Keratinocyte (primary cell): ENCODE results near the gene KLF16. TPM values are rescaled to one million over a fixed set of nuclear protein-coding genes. Genes with fewer than 3 reads are reported as not detected.

Source experiments
- DNase-seq: peaks from one replicate; pipeline ENCODE4 v3.0.0-alpha.2; 2011; ENCODE audit warnings: low read depth, missing footprints, low spot score
- FAIRE-seq: peaks from 2 replicates; lab custom pipeline; 2011; peaks lifted over from hg19 to GRCh38; lab: Jason Lieb, UNC
- H2AFZ ChIP-seq: 2 replicates; pipeline ENCODE4 v1.6.0; 2012; ENCODE audit warnings: low read length, control low read depth, inconsistent platforms; ENCODE audit not compliant: control insufficient read depth
- H3K27ac ChIP-seq: 2 replicates; pipeline ENCODE4 v1.5.1; 2011; ENCODE audit warnings: low read length; ENCODE audit not compliant: control insufficient read depth, insufficient read depth
- H3K27me3 ChIP-seq: 3 replicates; pipeline ENCODE4 v1.6.0; 2011; ENCODE audit warnings: low read length; ENCODE audit not compliant: control insufficient read depth, insufficient read depth; ENCODE audit errors: extremely low read depth
- H3K36me3 ChIP-seq, 2 experiments: 2 replicates in 1 of 2; 3 replicates in 1 of 2; pipeline ENCODE4 v1.5.1; 2011; ENCODE audit warnings: low read length in 2 of 2, mild to moderate bottlenecking in 1 of 2; ENCODE audit not compliant: control insufficient read depth in 2 of 2, insufficient read depth in 2 of 2; ENCODE audit errors: extremely low read depth in 1 of 2
- H3K4me1 ChIP-seq: 3 replicates; pipeline ENCODE4 v1.5.1; 2011; ENCODE audit warnings: low read length; ENCODE audit not compliant: control insufficient read depth, insufficient read depth; ENCODE audit errors: extremely low read depth
- H3K4me2 ChIP-seq: 3 replicates; pipeline ENCODE4 v1.6.0; 2011; ENCODE audit warnings: low read depth, low read length; ENCODE audit not compliant: control insufficient read depth, insufficient read depth; ENCODE audit errors: extremely low read depth
- H3K4me3 ChIP-seq, 3 experiments: fragments of 200-600 bp in 1 of 3; sonication (generic) in 1 of 3; 2 replicates in 2 of 3; 3 replicates in 1 of 3; pipeline ENCODE4 v1.5.1; 2011 to 2016; ENCODE audit warnings: low read length in 3 of 3, mild to moderate bottlenecking in 3 of 3, control low read depth in 2 of 3, inconsistent platforms in 1 of 3, low read depth in 1 of 3, mixed read lengths in 1 of 3, mixed run types in 1 of 3, moderate library complexity in 1 of 3; ENCODE audit not compliant: control insufficient read depth in 2 of 3, insufficient read depth in 2 of 3; ENCODE audit errors: extremely low read depth in 1 of 3
- H3K79me2 ChIP-seq: 2 replicates; pipeline ENCODE4 v1.6.0; 2012; ENCODE audit warnings: low read length; ENCODE audit not compliant: control insufficient read depth, insufficient read depth
- H3K9ac ChIP-seq: 3 replicates; pipeline ENCODE4 v1.6.0; 2011; ENCODE audit warnings: low read length; ENCODE audit not compliant: control insufficient read depth, insufficient read depth; ENCODE audit errors: extremely low read depth
- H3K9me1 ChIP-seq: 3 replicates; pipeline ENCODE4 v1.6.0; 2011; ENCODE audit warnings: low read length; ENCODE audit not compliant: control insufficient read depth, insufficient read depth; ENCODE audit errors: extremely low read depth
- H3K9me3 ChIP-seq: 2 replicates; pipeline ENCODE4 v1.5.1; 2012; ENCODE audit warnings: low read depth, low read length; ENCODE audit not compliant: control insufficient read depth
- H4K20me1 ChIP-seq: 3 replicates; pipeline ENCODE4 v1.6.0; 2011; ENCODE audit warnings: low read length; ENCODE audit not compliant: control insufficient read depth, insufficient read depth; ENCODE audit errors: extremely low read depth
- EZH2 ChIP-seq: IDR thresholded peaks from one replicate; pipeline ENCODE4 v1.6.1; 2012; ENCODE audit warnings: inconsistent platforms, mild to moderate bottlenecking, low read length, moderate library complexity
- dilution Hi-C: fragments of 300-500 bp; cut with MboI; formaldehyde crosslinking; loops from one replicate; pipeline ENCODE4 v1.7.0; 2020; ENCODE audit warnings: low sequenced_read_pairs; ENCODE audit not compliant: extremely low pct_ligation_motif_present
- polyA plus RNA-seq, 5 experiments: library from polyadenylated mRNA; depleted of rRNA in 3 of 5; stranded (reverse) in 3 of 5; stranded (forward) in 1 of 5; unstranded in 1 of 5; fragments of >200 nt; gene quantifications; 1 replicate in 1 of 5; 2 replicates in 3 of 5; 3 replicates in 1 of 5; pipeline versions ENCODE4 v1.2.1 to v1.2.3, GENCODE V29; 2011 to 2012; ENCODE audit warnings: missing spikeins in 2 of 5, low read depth in 1 of 5, low replicate concordance in 1 of 5
- TF ChIP-seq, protein P1 (sequence below), 3 experiments: IDR thresholded peaks in 1 of 3; conservative IDR thresholded peaks in 1 of 3; optimal IDR thresholded peaks in 1 of 3; 2 replicates in 2 of 3; 3 replicates in 1 of 3; pipeline versions ENCODE3 to v1.5.1; 2011; ENCODE audit warnings: low read length in 3 of 3, mild to moderate bottlenecking in 3 of 3, moderate library complexity in 2 of 3, control low read depth in 1 of 3, inconsistent platforms in 1 of 3; ENCODE audit not compliant: insufficient read depth in 2 of 3; ENCODE audit errors: extremely low read depth in 1 of 3

Gene KLF16
- polyA plus RNA-seq, 1 donor (not counting 4 experiments of a cell fraction or from before 2014, with no cell fraction given), result 4.9 TPM

DNA sequence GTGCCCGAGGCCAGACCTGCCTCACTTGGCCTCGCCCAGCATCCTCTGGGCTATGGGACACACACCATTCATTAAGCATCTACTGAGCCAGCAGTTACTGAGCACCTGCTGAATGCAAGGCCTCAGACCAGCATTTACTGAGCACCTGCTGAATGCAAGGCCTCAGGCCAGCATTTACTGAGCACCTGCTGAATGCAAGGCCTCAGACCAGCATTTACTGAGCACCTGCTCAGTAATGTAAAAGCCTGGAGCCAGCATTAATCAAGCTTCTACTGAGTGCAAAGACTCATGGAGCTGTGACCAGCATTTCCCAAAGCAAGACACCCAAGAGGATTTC is 55.0 kb downstream of the KLF16 start:
- Histone ChIP-seq H3K79me2 (no peaks in the 10 kb centered on the region), H3K4me1 (peaks cover 14% of the 10 kb centered on the region), H3K9me3 (no peaks in the 10 kb centered on the region), H3K27ac (no peak overlapping the region), H3K36me3 (no peaks in the 10 kb centered on the region), H3K27me3 (no peaks in the 10 kb centered on the region), H3K4me3 (no peak overlapping the region), H2AFZ (no peak overlapping the region), H3K4me2 (no peak overlapping the region), H3K9ac (no peak overlapping the region), H3K9me1 (no peaks in the 10 kb centered on the region), H4K20me1 (no peaks in the 10 kb centered on the region)
- FAIRE-seq, result no peak
- dilution Hi-C loops, result no loop called here
- no peak for DNase-seq
- TF ChIP-seq, protein P1, sequence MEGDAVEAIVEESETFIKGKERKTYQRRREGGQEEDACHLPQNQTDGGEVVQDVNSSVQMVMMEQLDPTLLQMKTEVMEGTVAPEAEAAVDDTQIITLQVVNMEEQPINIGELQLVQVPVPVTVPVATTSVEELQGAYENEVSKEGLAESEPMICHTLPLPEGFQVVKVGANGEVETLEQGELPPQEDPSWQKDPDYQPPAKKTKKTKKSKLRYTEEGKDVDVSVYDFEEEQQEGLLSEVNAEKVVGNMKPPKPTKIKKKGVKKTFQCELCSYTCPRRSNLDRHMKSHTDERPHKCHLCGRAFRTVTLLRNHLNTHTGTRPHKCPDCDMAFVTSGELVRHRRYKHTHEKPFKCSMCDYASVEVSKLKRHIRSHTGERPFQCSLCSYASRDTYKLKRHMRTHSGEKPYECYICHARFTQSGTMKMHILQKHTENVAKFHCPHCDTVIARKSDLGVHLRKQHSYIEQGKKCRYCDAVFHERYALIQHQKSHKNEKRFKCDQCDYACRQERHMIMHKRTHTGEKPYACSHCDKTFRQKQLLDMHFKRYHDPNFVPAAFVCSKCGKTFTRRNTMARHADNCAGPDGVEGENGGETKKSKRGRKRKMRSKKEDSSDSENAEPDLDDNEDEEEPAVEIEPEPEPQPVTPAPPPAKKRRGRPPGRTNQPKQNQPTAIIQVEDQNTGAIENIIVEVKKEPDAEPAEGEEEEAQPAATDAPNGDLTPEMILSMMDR (optimal IDR thresholded peaks at IDR 0.05 in 1 of 3, IDR thresholded peaks at IDR 0.05 in 1 of 3, conservative IDR thresholded peaks at IDR 0.05 in 1 of 3; ENCODE audit: extremely low read depth in 1 of 3, insufficient read depth in 2 of 3, low read length in 3 of 3), result no peak
- TF ChIP-seq EZH2, result no peak

DNA sequence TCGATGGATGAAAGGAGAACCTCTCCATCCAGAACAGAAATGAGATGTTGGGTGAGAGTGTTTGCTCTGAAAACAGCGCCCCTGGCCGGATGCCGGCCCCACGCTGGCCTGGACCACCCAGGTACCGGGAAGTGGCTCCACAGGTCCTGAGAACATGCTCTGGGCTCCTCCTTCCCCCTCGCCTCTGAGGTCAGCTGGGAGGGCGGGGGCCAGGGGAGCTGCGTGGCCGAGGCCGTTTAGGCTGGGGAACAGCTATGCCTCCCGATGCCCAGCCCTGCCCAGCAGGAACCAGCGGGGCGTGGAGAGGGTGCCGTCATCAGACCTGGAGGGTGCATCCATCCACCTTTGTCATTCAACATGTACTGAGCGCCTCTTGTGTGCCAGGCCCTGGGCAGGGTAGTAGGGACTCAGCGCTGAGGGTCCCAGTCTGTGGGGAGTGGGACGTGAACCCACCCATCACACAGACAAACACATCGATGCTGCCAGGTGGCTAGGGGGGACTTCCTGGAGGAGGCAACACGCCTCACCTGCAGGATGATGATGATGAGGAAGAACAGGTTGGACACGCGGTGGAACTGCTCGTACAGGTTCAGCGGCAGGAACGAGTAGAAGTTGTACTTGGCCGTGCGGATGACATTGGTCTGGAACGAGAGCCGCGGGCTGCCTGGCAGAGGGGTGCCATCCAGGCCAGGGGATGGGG is 55.5 kb downstream of the KLF16 start:
- Histone ChIP-seq H3K9me3 (no peaks in the 10 kb centered on the region), H3K27ac (no peak overlapping the region), H4K20me1 (no peaks in the 10 kb centered on the region), H3K36me3 (no peaks in the 10 kb centered on the region), H3K4me1 (peaks cover 12% of the 10 kb centered on the region), H3K9me1 (no peaks in the 10 kb centered on the region), H3K9ac (no peak overlapping the region), H3K27me3 (no peaks in the 10 kb centered on the region), H2AFZ (no peak overlapping the region), H3K4me3 (no peak overlapping the region), H3K79me2 (no peaks in the 10 kb centered on the region), H3K4me2 (no peak overlapping the region)
- no peak for FAIRE-seq
- no peak for TF ChIP-seq EZH2
- TF ChIP-seq, protein P1 (optimal IDR thresholded peaks at IDR 0.05 in 1 of 3, IDR thresholded peaks at IDR 0.05 in 1 of 3, conservative IDR thresholded peaks at IDR 0.05 in 1 of 3; ENCODE audit: extremely low read depth in 1 of 3, insufficient read depth in 2 of 3, low read length in 3 of 3), result no peak
- no peak for DNase-seq
- dilution Hi-C loops, result no loop called here
